C4-2B (cell line): Measurements from ENCODE around the gene HCN4.

Experiments
- H3K27ac ChIP-seq: fragments of 450-650 bp; 2 replicates; pipeline ENCODE4 v1.5.1; 2017
- CTCF ChIP-seq: fragments of 450-650 bp; conservative IDR thresholded peaks from 2 replicates; pipeline ENCODE4 v1.5.1; 2017; ENCODE audit warnings: mild to moderate bottlenecking
- ZFX ChIP-seq: fragments of 450-650 bp; IDR thresholded peaks from 2 replicates; pipeline ENCODE4 v1.6.1; 2017

The HCN4 gene

GRCh38 chr15:73335471-73335870 is 33.3 kb downstream of the HCN4 start:
- TF ChIP-seq CTCF (no peak), ZFX (no peak)
- H3K27ac ChIP-seq: no peak overlapping the region

- no peak overlapping the region for H3K27ac ChIP-seq
- no peak for TF ChIP-seq CTCF
- no peak for TF ChIP-seq ZFX
These were observed 33.7 kb downstream of the HCN4 start for GRCh38 chr15:73335026-73335425.

DNA sequence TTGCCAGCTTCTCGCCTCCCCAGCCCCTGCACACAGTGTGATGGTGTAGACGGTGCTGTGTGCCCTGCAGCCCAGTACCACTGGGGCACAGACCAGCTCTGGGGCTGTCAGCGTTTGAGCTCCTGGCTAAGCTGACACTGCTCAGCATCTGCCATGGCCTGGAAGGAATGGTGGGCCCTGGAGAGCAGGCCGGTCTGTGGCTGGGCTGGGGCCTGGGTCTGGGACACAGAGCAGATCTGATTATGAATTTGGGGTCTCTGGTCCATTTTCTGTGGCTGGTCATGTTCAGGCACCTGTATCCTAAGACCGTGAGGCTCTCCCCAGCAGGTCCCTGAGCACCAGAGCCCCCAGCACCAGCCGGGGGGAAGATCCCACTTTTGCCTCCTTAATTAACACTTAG is 34.7 kb downstream of the HCN4 start:
- TF ChIP-seq ZFX (no peak), CTCF (no peak)
- no peak overlapping the region for H3K27ac ChIP-seq

GRCh38 chr15:73333001-73333400 is 35.8 kb downstream of the HCN4 start:
- H3K27ac ChIP-seq: no peak overlapping the region
- TF ChIP-seq CTCF (no peak), ZFX (no peak)

DNA sequence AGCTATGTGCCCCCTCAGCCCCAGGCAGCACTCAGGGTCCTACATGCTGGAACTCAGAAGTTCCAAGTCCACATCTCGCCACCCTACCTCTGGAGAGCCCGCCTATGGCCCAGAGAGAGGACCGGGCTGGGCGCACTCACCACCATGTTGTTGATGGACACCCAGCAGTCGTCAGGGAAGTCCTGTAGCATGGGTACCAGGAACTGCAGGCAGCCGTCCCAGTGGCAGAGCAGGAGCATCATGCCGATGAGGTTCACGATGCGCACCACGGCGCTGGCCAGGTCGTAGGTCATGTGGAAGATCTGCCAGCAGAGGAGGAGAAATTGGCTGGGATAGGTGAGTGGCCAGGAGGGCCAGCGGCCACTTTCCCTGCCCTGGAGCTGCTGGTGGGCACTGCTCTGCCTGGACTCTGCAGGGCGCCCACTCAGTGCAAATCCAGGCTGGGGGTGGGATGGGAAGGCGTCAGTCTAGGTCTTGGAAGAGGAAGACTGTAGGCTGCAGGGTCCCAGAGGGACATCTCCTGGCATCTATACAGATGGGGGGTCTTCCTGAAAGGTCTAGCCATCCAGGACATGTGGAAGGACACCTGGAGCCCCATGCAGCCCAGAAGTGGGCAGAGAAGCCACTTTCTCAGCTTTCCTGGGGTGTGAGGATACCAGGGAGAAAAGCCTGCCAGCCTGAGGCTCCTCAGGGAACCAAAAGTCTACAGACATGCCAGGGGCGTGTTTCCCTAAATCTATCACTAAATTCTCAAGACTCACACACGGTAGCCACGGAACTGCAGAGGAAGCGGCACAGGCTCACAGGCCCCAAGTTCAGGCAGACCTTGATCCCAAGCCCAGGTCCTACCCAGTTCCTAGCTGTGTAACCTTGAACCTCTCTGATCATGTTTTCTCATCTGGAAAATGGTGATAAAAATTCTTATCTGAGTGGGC is 36.5 kb downstream of the HCN4 start:
- TF ChIP-seq ZFX (no peak), CTCF (no peak)
- no peak overlapping the region for H3K27ac ChIP-seq

DNA sequence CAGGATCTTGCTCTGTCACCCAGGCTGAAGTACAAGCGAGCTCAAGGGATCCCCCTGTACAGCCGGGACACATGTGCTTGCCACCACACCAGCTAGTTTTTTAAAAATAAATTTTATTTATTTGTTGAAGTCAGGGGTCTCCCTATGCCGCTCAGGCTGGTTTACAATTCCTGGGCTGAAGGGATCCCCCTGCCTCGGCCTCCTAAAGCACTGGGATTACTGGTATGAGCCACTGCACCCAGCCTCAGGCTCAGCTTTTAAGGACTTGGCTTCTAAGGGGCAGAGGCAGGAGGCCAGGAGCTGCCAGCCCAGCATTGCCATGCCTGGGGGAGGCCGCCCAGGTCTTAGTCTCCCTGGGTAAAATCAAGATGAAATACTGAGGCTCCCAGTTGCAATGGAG is 37.3 kb downstream of the HCN4 start:
- no peak for TF ChIP-seq ZFX
- no peak for TF ChIP-seq CTCF
- no peak overlapping the region for H3K27ac ChIP-seq

GRCh38 chr15:73330206-73331051 is 38.3 kb downstream of the HCN4 start:
- TF ChIP-seq ZFX (no peak), CTCF (no peak)

More at GRCh38 chr15:73330206-73331051, 38.3 kb downstream of the HCN4 start:
- no peak overlapping the region for H3K27ac ChIP-seq
